Smooth muscle cell of bladder (primary cell): Measurements from ENCODE around the gene CERS4. TPM values are rescaled to one million over a fixed set of nuclear protein-coding genes. Genes with fewer than 3 reads are reported as not detected.

Experiments
- total RNA-seq: library from RNA; depleted of rRNA; stranded (reverse); fragments of >200 nt; gene quantifications from 2 replicates; pipeline ENCODE4 v1.2.3, GENCODE V29; 2014

CERS4 gene
- total RNA-seq: 9.4 and 14.5 TPM in 2 replicates

GRCh38 chr19:8208922-8209461, at the start of gene CERS4:
CERS4 (plus strand) TSS chr19:8209370; CDS start chr19:8251077, 41,707 bp downstream.

GRCh38 chr19:8307965-8308866, 99.0 kb downstream of the CERS4 start, which contains the start of gene CD320:
CD320 (minus strand) TSS chr19:8308358; CDS start chr19:8308290, 68 bp downstream.

Other genes with a start within 250 kb of the CERS4 start
- gene ELAVL1, start 203.7 kb upstream of the CERS4 start, total RNA-seq: 13.1 and 32.0 TPM in 2 replicates
- not detected in 2 replicates for gene CCL25, start 156.6 kb upstream of the CERS4 start, total RNA-seq
- gene FBN3, start 59.8 kb upstream of the CERS4 start, total RNA-seq: not detected in 2 replicates
- 20.5 and 23.2 TPM in 2 replicates for gene CD320, start 99.0 kb downstream of the CERS4 start, total RNA-seq
- gene NDUFA7, start 112.0 kb downstream of the CERS4 start, total RNA-seq: 31.0 and 40.4 TPM in 2 replicates
- gene RPS28, start 112.1 kb downstream of the CERS4 start, total RNA-seq: 646 and 817 TPM in 2 replicates
- gene KANK3, start 133.9 kb downstream of the CERS4 start, total RNA-seq: 0.18 and 0.43 TPM in 2 replicates
- gene ANGPTL4, start 154.8 kb downstream of the CERS4 start, total RNA-seq: 1.1 and 7.9 TPM in 2 replicates
- 43.0 and 47.0 TPM in 2 replicates for gene RAB11B, start 181.0 kb downstream of the CERS4 start, total RNA-seq
- 51.6 and 79.5 TPM in 2 replicates for gene MARCHF2, start 203.9 kb downstream of the CERS4 start, total RNA-seq
- 35.3 and 39.4 TPM in 2 replicates for gene HNRNPM, start 235.6 kb downstream of the CERS4 start, total RNA-seq